HG02981 (cell line): ENCODE results near the gene ATP11A.
A peak's percentile ranks its signal among the peaks of the same experiment; 100 is the strongest.
"Not testable (repeated sequence)": the region's sequence is repeated elsewhere in the genome, so short reads cannot be mapped to it uniquely, and the experiment has no call there.

ENCODE experiments used
- ATAC-seq: cut with Tn5 transposase; IDR thresholded peaks from one replicate; pipeline ENCODE4 v1.9.1; 2021; ENCODE audit warnings: mild to moderate bottlenecking, moderate library complexity; ENCODE audit not compliant: unreplicated experiment

ATP11A gene

GRCh38 chr13:112669881-112670499, 19.8 kb upstream of the ATP11A start:
- peak; percentile 88 for ATAC-seq

- ATAC-seq: no peak
Observed at GRCh38 chr13:112670864-112671263, 19.0 kb upstream of the ATP11A start.

- no peak for ATAC-seq
Observed at GRCh38 chr13:112671359-112671758, 18.5 kb upstream of the ATP11A start.

- ATAC-seq: no peak
Observed at GRCh38 chr13:112672651-112673284, 17.1 kb upstream of the ATP11A start.

GRCh38 chr13:112674412-112675365, 15.1 kb upstream of the ATP11A start:
- ATAC-seq: no peak

- ATAC-seq: no peak
Observed at GRCh38 chr13:112675366-112675756, 14.5 kb upstream of the ATP11A start.

- ATAC-seq: not testable (repeated sequence)
Observed at GRCh38 chr13:112677421-112677962, 12.3 kb upstream of the ATP11A start.

GRCh38 chr13:112679381-112679780, 10.5 kb upstream of the ATP11A start:
- ATAC-seq: no peak

GRCh38 chr13:112679932-112680677, 9.7 kb upstream of the ATP11A start:
- ATAC-seq: no peak

GRCh38 chr13:112680741-112681360, 9.0 kb upstream of the ATP11A start:
- ATAC-seq: no peak

- ATAC-seq: no peak
Observed at GRCh38 chr13:112683581-112683980, 6.3 kb upstream of the ATP11A start.

- no peak for ATAC-seq
Observed at GRCh38 chr13:112684071-112684845, 5.6 kb upstream of the ATP11A start.

GRCh38 chr13:112685189-112685805, 4.5 kb upstream of the ATP11A start:
- not testable (repeated sequence) for ATAC-seq

- no peak for ATAC-seq
Observed at GRCh38 chr13:112685896-112686295, 3.9 kb upstream of the ATP11A start.

GRCh38 chr13:112686364-112686763, 3.5 kb upstream of the ATP11A start:
- ATAC-seq: no peak

- no peak for ATAC-seq
Observed at GRCh38 chr13:112686987-112687386, 2.9 kb upstream of the ATP11A start.

- no peak for ATAC-seq
Observed at GRCh38 chr13:112687836-112688559, 1.8 kb upstream of the ATP11A start.

- ATAC-seq: no peak
Observed at GRCh38 chr13:112688560-112689302, 1.1 kb upstream of the ATP11A start.
